ENCODE measurements around the gene LRSAM1. TPM values are rescaled to one million over a fixed set of nuclear protein-coding genes. Genes with fewer than 3 reads are reported as not detected.

The LRSAM1 gene
- total RNA-seq, 1 donor = 12.3 TPM

DNA sequence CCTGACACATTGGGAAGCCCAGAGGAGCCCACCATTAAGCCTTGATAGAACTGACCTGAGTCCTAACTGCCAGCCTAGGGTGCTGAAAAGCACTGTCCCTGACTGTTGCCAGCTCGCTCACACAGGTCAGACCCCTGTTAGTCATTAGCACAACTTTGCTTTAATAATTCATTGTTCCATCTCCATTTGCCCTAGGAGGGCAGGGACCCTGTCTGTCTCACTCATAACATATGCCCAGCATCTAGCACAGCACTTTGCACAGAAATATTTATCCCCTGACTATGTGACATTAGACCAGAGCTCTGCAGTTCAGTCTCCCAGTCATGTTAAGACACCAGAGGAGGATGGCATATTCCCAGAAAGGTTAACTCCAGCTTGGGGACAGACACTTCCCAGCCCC, 99.0 kb downstream of the LRSAM1 start:
- Histone ChIP-seq H2AFZ (ENCODE audit: low read length) (no peak overlapping the region), H3K36me3 (ENCODE audit: insufficient read depth, low read length) (peaks cover 36% of the 10 kb centered on the region), H3K4me2 (ENCODE audit: insufficient read depth, low read length) (no peak overlapping the region), H3K27me3 (ENCODE audit: insufficient read depth, low read length) (no peaks in the 10 kb centered on the region), H3K27ac (ENCODE audit: low read depth, low read length) (peak overlapping the region; percentile 41), H3K9me3 (ENCODE audit: low read depth, low read length) (no peaks in the 10 kb centered on the region), H3K4me1 (ENCODE audit: insufficient read depth, low read length) (peaks cover 43% of the 10 kb centered on the region), H3K79me2 (ENCODE audit: insufficient read depth, low read length) (peaks cover 98% of the 10 kb centered on the region), H4K20me1 (ENCODE audit: insufficient read depth, low read length) (peaks cover 85% of the 10 kb centered on the region), H3K4me3 (ENCODE audit: insufficient read depth, low read length) (no peak overlapping the region)
- TF ChIP-seq, protein P1, sequence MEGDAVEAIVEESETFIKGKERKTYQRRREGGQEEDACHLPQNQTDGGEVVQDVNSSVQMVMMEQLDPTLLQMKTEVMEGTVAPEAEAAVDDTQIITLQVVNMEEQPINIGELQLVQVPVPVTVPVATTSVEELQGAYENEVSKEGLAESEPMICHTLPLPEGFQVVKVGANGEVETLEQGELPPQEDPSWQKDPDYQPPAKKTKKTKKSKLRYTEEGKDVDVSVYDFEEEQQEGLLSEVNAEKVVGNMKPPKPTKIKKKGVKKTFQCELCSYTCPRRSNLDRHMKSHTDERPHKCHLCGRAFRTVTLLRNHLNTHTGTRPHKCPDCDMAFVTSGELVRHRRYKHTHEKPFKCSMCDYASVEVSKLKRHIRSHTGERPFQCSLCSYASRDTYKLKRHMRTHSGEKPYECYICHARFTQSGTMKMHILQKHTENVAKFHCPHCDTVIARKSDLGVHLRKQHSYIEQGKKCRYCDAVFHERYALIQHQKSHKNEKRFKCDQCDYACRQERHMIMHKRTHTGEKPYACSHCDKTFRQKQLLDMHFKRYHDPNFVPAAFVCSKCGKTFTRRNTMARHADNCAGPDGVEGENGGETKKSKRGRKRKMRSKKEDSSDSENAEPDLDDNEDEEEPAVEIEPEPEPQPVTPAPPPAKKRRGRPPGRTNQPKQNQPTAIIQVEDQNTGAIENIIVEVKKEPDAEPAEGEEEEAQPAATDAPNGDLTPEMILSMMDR (IDR thresholded peaks at IDR 0.05; ENCODE audit: extremely low read depth, low read depth, low read length) = no peak
- DNase-seq (ENCODE audit: insufficient read length, low spot score, missing footprints) = peak; percentile 71

DNA sequence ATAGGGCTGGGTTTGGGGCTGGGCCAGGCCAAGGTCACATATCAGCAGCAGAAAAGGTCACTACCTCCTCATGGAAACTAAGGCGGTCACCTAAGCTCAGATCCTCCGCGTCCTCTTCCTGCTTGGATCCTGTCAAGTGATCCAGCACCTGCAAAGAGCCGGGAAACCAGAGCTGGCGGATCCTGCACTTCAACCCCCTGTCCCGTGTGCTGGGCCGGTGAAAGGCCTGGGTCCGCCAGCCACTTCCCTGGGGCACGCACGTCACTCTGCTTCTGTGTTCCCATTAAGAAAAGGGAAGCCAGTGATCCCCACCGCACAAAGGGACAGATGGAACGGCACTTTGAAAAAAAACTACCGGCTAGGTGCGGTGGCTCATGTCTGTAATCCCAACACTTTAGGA, 99.4 kb downstream of the LRSAM1 start:
- no peak overlapping the region for H2AFZ ChIP-seq (ENCODE audit: low read length)
- peaks cover 43% of the 10 kb centered on the region for H3K4me1 ChIP-seq (ENCODE audit: insufficient read depth, low read length)
- H3K4me2 ChIP-seq (ENCODE audit: insufficient read depth, low read length) = no peak overlapping the region
- no peak for DNase-seq (ENCODE audit: insufficient read length, low spot score, missing footprints)
- H3K9me3 ChIP-seq (ENCODE audit: low read depth, low read length) = no peaks in the 10 kb centered on the region
- TF ChIP-seq, protein P1 (IDR thresholded peaks at IDR 0.05; ENCODE audit: extremely low read depth, low read depth, low read length) = no peak
- H3K27me3 ChIP-seq (ENCODE audit: insufficient read depth, low read length) = no peaks in the 10 kb centered on the region
- peaks cover 86% of the 10 kb centered on the region for H4K20me1 ChIP-seq (ENCODE audit: insufficient read depth, low read length)
- H3K79me2 ChIP-seq (ENCODE audit: insufficient read depth, low read length) = peaks cover 98% of the 10 kb centered on the region
- H3K36me3 ChIP-seq (ENCODE audit: insufficient read depth, low read length) = peaks cover 36% of the 10 kb centered on the region
- H3K4me3 ChIP-seq (ENCODE audit: insufficient read depth, low read length) = no peak overlapping the region
- peak overlapping the region; percentile 41 for H3K27ac ChIP-seq (ENCODE audit: low read depth, low read length)

Small RNA genes within 50 kb of the gene (small RNA-seq; reads per million reads assigned to genes)
- gene RF00019 = not detected
- 475 reads per million, percentile 98 among the genes with 10 or more reads in this experiment for gene SNORA65

Other genes starting within 250 kb of the LRSAM1 start
- 2.4 and 5.8 TPM in 2 replicates for gene GARNL3, start 186.7 kb upstream of the LRSAM1 start, total RNA-seq
- 5.4 and 6.8 TPM in 2 replicates for gene SLC2A8, start 54.3 kb upstream of the LRSAM1 start, total RNA-seq
- gene ZNF79, start 27.1 kb upstream of the LRSAM1 start, total RNA-seq = 11.9 and 13.3 TPM in 2 replicates
- 1,103 and 1,259 TPM in 2 replicates for gene RPL12, start 104 bp upstream of the LRSAM1 start, total RNA-seq
- gene STXBP1, start 160.8 kb downstream of the LRSAM1 start, total RNA-seq = 19.9 and 23.0 TPM in 2 replicates

All from osteoblast (primary cell).